ENCODE data around the gene GDNF. TPM values are rescaled to one million over a fixed set of nuclear protein-coding genes. Genes with fewer than 3 reads are reported as not detected.

GDNF gene
- polyA plus RNA-seq, 2 donors, result 0.11 to 0.20 TPM

DNA sequence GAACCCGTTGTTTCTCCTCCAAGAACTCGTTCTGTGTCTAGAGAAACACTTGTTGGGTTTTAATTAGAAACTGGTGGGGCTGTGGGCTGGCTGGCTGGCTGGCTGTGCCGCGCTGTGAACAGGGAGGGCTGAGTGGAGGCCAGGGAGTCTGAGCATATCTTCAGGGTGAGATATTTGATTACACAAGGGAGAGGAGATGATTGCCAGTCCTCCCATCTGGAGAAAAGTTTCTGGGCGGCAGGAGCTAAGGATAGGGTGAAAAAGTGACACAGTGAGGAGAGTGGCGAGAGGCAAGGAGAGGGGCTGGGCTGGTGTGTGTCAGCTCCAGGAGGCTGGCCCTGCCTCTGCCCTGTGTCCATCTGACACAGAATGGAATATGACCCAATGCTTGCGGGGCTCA, 63.0 kb downstream of the GDNF start:
- Histone ChIP-seq H3K9me3 (ENCODE audit: control insufficient read depth in 2 of 2, insufficient read depth in 1 of 2, low read depth in 1 of 2, low read length in 1 of 2) (no peaks in the 10 kb centered on the region), H3K36me3 (ENCODE audit: control insufficient read depth in 2 of 2, insufficient read depth in 2 of 2, low read length in 1 of 2) (no peaks in the 10 kb centered on the region), H3K27ac (ENCODE audit: low read depth in 2 of 2, low read length in 1 of 2) (peak overlapping the region in 1 of 2 donors; percentile 39), H3K4me3 (ENCODE audit: low read depth in 1 of 2, low read length in 2 of 2) (no peak overlapping the region), H3K4me1 (ENCODE audit: control insufficient read depth in 2 of 2, insufficient read depth in 2 of 2, low read length in 1 of 2) (peaks cover 0 to 2% of the 10 kb centered on the region in 2 donors), H3K27me3 (ENCODE audit: control insufficient read depth in 1 of 2, insufficient read depth in 2 of 2, low read length in 2 of 2) (no peaks in the 10 kb centered on the region)
- WGBS, 2 donors, result 68 to 74% methylated on average over 7 of the region's 7 CpGs

GRCh38 chr5:37774912-37775483, 64.8 kb downstream of the GDNF start:
- Histone ChIP-seq H3K27ac (ENCODE audit: low read depth in 2 of 2, low read length in 1 of 2) (no peak overlapping the region), H3K36me3 (ENCODE audit: control insufficient read depth in 2 of 2, insufficient read depth in 2 of 2, low read length in 1 of 2) (no peaks in the 10 kb centered on the region), H3K9me3 (ENCODE audit: control insufficient read depth in 2 of 2, insufficient read depth in 1 of 2, low read depth in 1 of 2, low read length in 1 of 2) (no peaks in the 10 kb centered on the region), H3K4me3 (ENCODE audit: low read depth in 1 of 2, low read length in 2 of 2) (no peak overlapping the region), H3K27me3 (ENCODE audit: control insufficient read depth in 1 of 2, insufficient read depth in 2 of 2, low read length in 2 of 2) (no peaks in the 10 kb centered on the region), H3K4me1 (ENCODE audit: control insufficient read depth in 2 of 2, insufficient read depth in 2 of 2, low read length in 1 of 2) (peaks cover 0 to 2% of the 10 kb centered on the region in 2 donors)
- 98 to 99% methylated on average over 9 of the region's 9 CpGs for WGBS, 2 donors

GRCh38 chr5:37773809-37774208, 66.0 kb downstream of the GDNF start:
- no peak overlapping the region for H3K4me3 ChIP-seq (ENCODE audit: low read depth in 1 of 2, low read length in 2 of 2)
- no peaks in the 10 kb centered on the region for H3K9me3 ChIP-seq (ENCODE audit: control insufficient read depth in 2 of 2, insufficient read depth in 1 of 2, low read depth in 1 of 2, low read length in 1 of 2)
- H3K27me3 ChIP-seq (ENCODE audit: control insufficient read depth in 1 of 2, insufficient read depth in 2 of 2, low read length in 2 of 2), result no peaks in the 10 kb centered on the region
- H3K27ac ChIP-seq (ENCODE audit: low read depth in 2 of 2, low read length in 1 of 2), result no peak overlapping the region
- peaks cover 0 to 2% of the 10 kb centered on the region in 2 donors for H3K4me1 ChIP-seq (ENCODE audit: control insufficient read depth in 2 of 2, insufficient read depth in 2 of 2, low read length in 1 of 2)
- H3K36me3 ChIP-seq (ENCODE audit: control insufficient read depth in 2 of 2, insufficient read depth in 2 of 2, low read length in 1 of 2), result no peaks in the 10 kb centered on the region
- 77 to 90% methylated on average over 1 of the region's 1 CpG for WGBS, 2 donors

GRCh38 chr5:37772255-37772654, 67.6 kb downstream of the GDNF start:
- Histone ChIP-seq H3K4me1 (ENCODE audit: control insufficient read depth in 2 of 2, insufficient read depth in 2 of 2, low read length in 1 of 2) (peaks cover 0 to 2% of the 10 kb centered on the region in 2 donors), H3K27me3 (ENCODE audit: control insufficient read depth in 1 of 2, insufficient read depth in 2 of 2, low read length in 2 of 2) (no peaks in the 10 kb centered on the region), H3K9me3 (ENCODE audit: control insufficient read depth in 2 of 2, insufficient read depth in 1 of 2, low read depth in 1 of 2, low read length in 1 of 2) (no peaks in the 10 kb centered on the region), H3K36me3 (ENCODE audit: control insufficient read depth in 2 of 2, insufficient read depth in 2 of 2, low read length in 1 of 2) (no peaks in the 10 kb centered on the region), H3K4me3 (ENCODE audit: low read depth in 1 of 2, low read length in 2 of 2) (no peak overlapping the region), H3K27ac (ENCODE audit: low read depth in 2 of 2, low read length in 1 of 2) (no peak overlapping the region)
- WGBS, 2 donors, result 84 to 90% methylated on average over 2 of the region's 2 CpGs

GRCh38 chr5:37771731-37772130, 68.1 kb downstream of the GDNF start:
- no peaks in the 10 kb centered on the region for H3K9me3 ChIP-seq (ENCODE audit: control insufficient read depth in 2 of 2, insufficient read depth in 1 of 2, low read depth in 1 of 2, low read length in 1 of 2)
- H3K36me3 ChIP-seq (ENCODE audit: control insufficient read depth in 2 of 2, insufficient read depth in 2 of 2, low read length in 1 of 2), result no peaks in the 10 kb centered on the region
- peaks cover 0 to 2% of the 10 kb centered on the region in 2 donors for H3K4me1 ChIP-seq (ENCODE audit: control insufficient read depth in 2 of 2, insufficient read depth in 2 of 2, low read length in 1 of 2)
- no peak overlapping the region for H3K27ac ChIP-seq (ENCODE audit: low read depth in 2 of 2, low read length in 1 of 2)
- 63 to 89% methylated on average over 2 of the region's 2 CpGs for WGBS, 2 donors
- no peak overlapping the region for H3K4me3 ChIP-seq (ENCODE audit: low read depth in 1 of 2, low read length in 2 of 2)
- no peaks in the 10 kb centered on the region for H3K27me3 ChIP-seq (ENCODE audit: control insufficient read depth in 1 of 2, insufficient read depth in 2 of 2, low read length in 2 of 2)

DNA sequence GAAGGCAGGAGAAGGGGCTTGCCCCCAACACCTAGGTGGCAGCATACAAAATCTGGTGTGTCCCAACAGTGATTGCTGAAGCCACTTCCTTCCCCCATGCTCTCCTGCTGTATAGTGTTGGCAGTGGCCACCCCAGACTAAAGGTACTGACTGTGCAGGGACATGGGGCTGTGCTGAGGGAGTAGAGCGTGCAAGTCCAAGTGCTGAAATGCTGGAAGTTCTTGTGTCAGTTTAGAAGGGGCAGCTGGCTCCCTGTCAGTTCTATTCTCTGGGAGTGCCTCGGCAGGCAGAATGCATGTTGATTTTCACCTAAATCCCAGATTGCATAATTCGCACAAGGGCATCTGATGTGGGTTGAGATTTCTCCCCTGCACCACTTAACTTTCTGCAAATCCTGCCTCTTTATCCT, 68.6 kb downstream of the GDNF start:
- Histone ChIP-seq H3K4me1 (ENCODE audit: control insufficient read depth in 2 of 2, insufficient read depth in 2 of 2, low read length in 1 of 2) (peaks cover 0 to 2% of the 10 kb centered on the region in 2 donors), H3K36me3 (ENCODE audit: control insufficient read depth in 2 of 2, insufficient read depth in 2 of 2, low read length in 1 of 2) (no peaks in the 10 kb centered on the region), H3K9me3 (ENCODE audit: control insufficient read depth in 2 of 2, insufficient read depth in 1 of 2, low read depth in 1 of 2, low read length in 1 of 2) (no peaks in the 10 kb centered on the region), H3K27me3 (ENCODE audit: control insufficient read depth in 1 of 2, insufficient read depth in 2 of 2, low read length in 2 of 2) (no peaks in the 10 kb centered on the region), H3K4me3 (ENCODE audit: low read depth in 1 of 2, low read length in 2 of 2) (no peak overlapping the region), H3K27ac (ENCODE audit: low read depth in 2 of 2, low read length in 1 of 2) (no peak overlapping the region)
- 62 to 67% methylated on average over 3 of the region's 3 CpGs for WGBS, 2 donors

DNA sequence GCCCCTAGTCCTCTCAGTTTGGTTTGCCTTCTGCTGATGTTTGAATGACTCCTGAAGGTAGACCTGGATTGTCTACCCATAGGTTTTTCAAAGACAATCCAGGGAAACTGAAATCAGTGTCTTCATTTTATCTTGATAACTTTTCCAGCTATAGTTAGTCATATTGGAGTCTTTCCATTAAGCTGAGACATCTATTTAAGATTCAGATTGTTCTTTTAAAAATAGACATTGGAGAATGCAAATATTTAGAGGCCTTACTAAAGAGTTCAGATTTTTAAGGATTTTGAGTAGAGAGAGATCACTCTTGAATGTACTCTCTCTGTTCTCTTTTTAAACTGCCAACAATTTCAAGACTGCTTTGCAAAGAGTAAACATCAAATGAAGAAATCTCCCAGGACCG, 69.1 kb downstream of the GDNF start:
- no peaks in the 10 kb centered on the region for H3K27me3 ChIP-seq (ENCODE audit: control insufficient read depth in 1 of 2, insufficient read depth in 2 of 2, low read length in 2 of 2)
- H3K4me3 ChIP-seq (ENCODE audit: low read depth in 1 of 2, low read length in 2 of 2), result no peak overlapping the region
- WGBS, 2 donors, result 47 to 50% methylated on average over 1 of the region's 1 CpG
- H3K9me3 ChIP-seq (ENCODE audit: control insufficient read depth in 2 of 2, insufficient read depth in 1 of 2, low read depth in 1 of 2, low read length in 1 of 2), result no peaks in the 10 kb centered on the region
- H3K27ac ChIP-seq (ENCODE audit: low read depth in 2 of 2, low read length in 1 of 2), result no peak overlapping the region
- H3K36me3 ChIP-seq (ENCODE audit: control insufficient read depth in 2 of 2, insufficient read depth in 2 of 2, low read length in 1 of 2), result no peaks in the 10 kb centered on the region
- H3K4me1 ChIP-seq (ENCODE audit: control insufficient read depth in 2 of 2, insufficient read depth in 2 of 2, low read length in 1 of 2), result peaks cover 0 to 2% of the 10 kb centered on the region in 2 donors

DNA sequence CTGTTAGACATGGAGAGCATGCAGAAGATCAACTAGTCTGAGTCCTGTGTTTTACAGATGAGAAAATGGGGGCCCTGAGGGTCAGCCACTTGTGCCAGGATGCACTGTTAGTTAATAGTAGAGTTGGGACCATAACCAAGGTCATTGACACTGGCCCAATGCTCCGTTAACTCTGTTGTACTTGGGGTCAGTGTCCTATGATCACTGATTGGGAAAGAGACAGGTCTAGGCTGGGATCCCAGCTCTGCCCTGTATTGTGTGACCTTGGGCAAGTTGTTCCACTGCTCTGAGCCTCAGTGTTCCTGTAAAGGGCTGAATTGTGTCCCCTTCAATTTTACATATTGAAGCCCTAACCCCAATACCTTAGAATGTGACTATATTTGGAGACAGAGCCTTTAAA, 70.0 kb downstream of the GDNF start:
- WGBS, 2 donors, result 76 to 80% methylated on average over 1 of the region's 1 CpG
- Histone ChIP-seq H3K9me3 (ENCODE audit: control insufficient read depth in 2 of 2, insufficient read depth in 1 of 2, low read depth in 1 of 2, low read length in 1 of 2) (no peaks in the 10 kb centered on the region), H3K4me1 (ENCODE audit: control insufficient read depth in 2 of 2, insufficient read depth in 2 of 2, low read length in 1 of 2) (peaks cover 0 to 2% of the 10 kb centered on the region in 2 donors), H3K36me3 (ENCODE audit: control insufficient read depth in 2 of 2, insufficient read depth in 2 of 2, low read length in 1 of 2) (no peaks in the 10 kb centered on the region), H3K27ac (ENCODE audit: low read depth in 2 of 2, low read length in 1 of 2) (no peak overlapping the region), H3K27me3 (ENCODE audit: control insufficient read depth in 1 of 2, insufficient read depth in 2 of 2, low read length in 2 of 2) (no peaks in the 10 kb centered on the region), H3K4me3 (ENCODE audit: low read depth in 1 of 2, low read length in 2 of 2) (no peak overlapping the region)

DNA sequence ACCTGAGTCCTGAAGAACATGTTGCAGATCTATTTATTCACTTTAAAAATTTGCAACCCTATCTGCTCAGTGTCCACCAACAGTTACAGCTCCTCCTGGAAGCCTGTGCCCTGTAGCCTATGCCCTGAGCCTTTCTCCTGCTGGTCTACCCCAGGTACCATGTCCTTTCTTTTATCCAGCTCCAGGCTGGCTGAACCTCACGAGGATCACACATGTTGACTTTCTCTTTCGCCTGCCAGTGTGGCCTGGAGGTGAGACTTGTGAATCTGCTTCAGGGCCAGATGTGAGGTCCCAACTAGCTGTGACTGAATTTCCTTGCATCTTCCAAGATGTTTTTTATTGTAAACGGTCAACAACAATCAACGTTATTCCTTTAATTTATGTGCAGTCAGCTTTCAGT, 70.7 kb downstream of the GDNF start:
- Histone ChIP-seq H3K9me3 (ENCODE audit: control insufficient read depth in 2 of 2, insufficient read depth in 1 of 2, low read depth in 1 of 2, low read length in 1 of 2) (no peaks in the 10 kb centered on the region), H3K4me3 (ENCODE audit: low read depth in 1 of 2, low read length in 2 of 2) (no peak overlapping the region), H3K27me3 (ENCODE audit: control insufficient read depth in 1 of 2, insufficient read depth in 2 of 2, low read length in 2 of 2) (no peaks in the 10 kb centered on the region), H3K27ac (ENCODE audit: low read depth in 2 of 2, low read length in 1 of 2) (no peak overlapping the region), H3K4me1 (ENCODE audit: control insufficient read depth in 2 of 2, insufficient read depth in 2 of 2, low read length in 1 of 2) (peaks cover 0 to 2% of the 10 kb centered on the region in 2 donors), H3K36me3 (ENCODE audit: control insufficient read depth in 2 of 2, insufficient read depth in 2 of 2, low read length in 1 of 2) (no peaks in the 10 kb centered on the region)
- WGBS, 2 donors, result 84 to 85% methylated on average over 4 of the region's 4 CpGs

GRCh38 chr5:37768371-37768770, 71.5 kb downstream of the GDNF start:
- Histone ChIP-seq H3K27ac (ENCODE audit: low read depth in 2 of 2, low read length in 1 of 2) (no peak overlapping the region), H3K9me3 (ENCODE audit: control insufficient read depth in 2 of 2, insufficient read depth in 1 of 2, low read depth in 1 of 2, low read length in 1 of 2) (no peaks in the 10 kb centered on the region), H3K4me3 (ENCODE audit: low read depth in 1 of 2, low read length in 2 of 2) (no peak overlapping the region), H3K27me3 (ENCODE audit: control insufficient read depth in 1 of 2, insufficient read depth in 2 of 2, low read length in 2 of 2) (no peaks in the 10 kb centered on the region), H3K36me3 (ENCODE audit: control insufficient read depth in 2 of 2, insufficient read depth in 2 of 2, low read length in 1 of 2) (no peaks in the 10 kb centered on the region), H3K4me1 (ENCODE audit: control insufficient read depth in 2 of 2, insufficient read depth in 2 of 2, low read length in 1 of 2) (peaks cover 0 to 2% of the 10 kb centered on the region in 2 donors)

Measured in esophagus (tissue), 2 donors.